DOHH2 (cell line): ENCODE data around the gene NLK.

Experiments
- H3F3A ChIP-seq: fragments of 200-600 bp; sonication (generic), shearing (Covaris generic); 2 replicates; pipeline ENCODE4 v1.6.0; 2016; ENCODE audit warnings: antibody characterized with exemption, mild to moderate bottlenecking; ENCODE audit not compliant: control insufficient read depth, insufficient read depth
- H3K27ac ChIP-seq: fragments of 200-600 bp; sonication (generic); 2 replicates; pipeline ENCODE4 v1.5.1; 2014; ENCODE audit warnings: low read depth, mild to moderate bottlenecking, low read length, moderate library complexity
- H3K27me3 ChIP-seq: fragments of 200-600 bp; sonication (generic); 2 replicates; pipeline ENCODE4 v1.6.1; 2014; ENCODE audit warnings: mild to moderate bottlenecking, low read length, mixed read lengths; ENCODE audit not compliant: control insufficient read depth
- H3K36me3 ChIP-seq: fragments of 200-600 bp; sonication (generic); 2 replicates; pipeline ENCODE4 v1.6.1; 2014; ENCODE audit warnings: mild to moderate bottlenecking, low read length, moderate library complexity, mixed read lengths; ENCODE audit not compliant: control insufficient read depth
- H3K4me1 ChIP-seq: fragments of 200-600 bp; sonication (generic); 2 replicates; pipeline ENCODE4 v1.6.1; 2014; ENCODE audit warnings: mild to moderate bottlenecking, low read length, mixed read lengths; ENCODE audit not compliant: control insufficient read depth
- H3K4me2 ChIP-seq: fragments of 200-600 bp; sonication (generic); 2 replicates; pipeline ENCODE4 v1.6.0; 2014; ENCODE audit warnings: mild to moderate bottlenecking, low read length, moderate library complexity
- H3K4me3 ChIP-seq: fragments of 200-600 bp; sonication (generic); 2 replicates; pipeline ENCODE4 v1.5.1; 2014; ENCODE audit warnings: mild to moderate bottlenecking, low read length, mixed read lengths
- H3K79me2 ChIP-seq: fragments of 200-600 bp; sonication (generic); 2 replicates; pipeline ENCODE4 v1.6.1; 2014; ENCODE audit warnings: mild to moderate bottlenecking, low read length, mixed read lengths; ENCODE audit not compliant: control insufficient read depth
- H3K9me2 ChIP-seq: fragments of 200-600 bp; sonication (generic); replicated peaks from 2 replicates; pipeline ENCODE4 v1.6.1; 2014; ENCODE audit warnings: mild to moderate bottlenecking, low read length, mixed read lengths; ENCODE audit not compliant: control insufficient read depth
- H3K9me3 ChIP-seq: fragments of 200-600 bp; sonication (generic); 2 replicates; pipeline ENCODE4 v1.6.1; 2014; ENCODE audit warnings: antibody characterized with exemption, low read length, mixed read lengths; ENCODE audit not compliant: control insufficient read depth, insufficient read depth
- H4K20me1 ChIP-seq: fragments of 200-600 bp; sonication (generic); 2 replicates; pipeline ENCODE4 v1.6.0; 2014; ENCODE audit warnings: low read depth, mild to moderate bottlenecking, antibody characterized with exemption, low read length, moderate library complexity; ENCODE audit not compliant: control insufficient read depth, insufficient read depth
- EZH2phosphoT487 ChIP-seq: fragments of 200-600 bp; sonication (generic); IDR thresholded peaks from 2 replicates; pipeline ENCODE4 v1.6.1; 2017; ENCODE audit warnings: borderline replicate concordance, mild to moderate bottlenecking, antibody characterized with exemption, low read length, moderate library complexity, mixed read lengths
- TF ChIP-seq, protein P1 (sequence below): fragments of 200-600 bp; sonication (generic); IDR thresholded peaks from one replicate; pipeline ENCODE4 v1.5.1; 2014; ENCODE audit warnings: antibody characterized with exemption, mild to moderate bottlenecking, low read depth, low read length; ENCODE audit not compliant: poor library complexity, severe bottlenecking

NLK gene

DNA sequence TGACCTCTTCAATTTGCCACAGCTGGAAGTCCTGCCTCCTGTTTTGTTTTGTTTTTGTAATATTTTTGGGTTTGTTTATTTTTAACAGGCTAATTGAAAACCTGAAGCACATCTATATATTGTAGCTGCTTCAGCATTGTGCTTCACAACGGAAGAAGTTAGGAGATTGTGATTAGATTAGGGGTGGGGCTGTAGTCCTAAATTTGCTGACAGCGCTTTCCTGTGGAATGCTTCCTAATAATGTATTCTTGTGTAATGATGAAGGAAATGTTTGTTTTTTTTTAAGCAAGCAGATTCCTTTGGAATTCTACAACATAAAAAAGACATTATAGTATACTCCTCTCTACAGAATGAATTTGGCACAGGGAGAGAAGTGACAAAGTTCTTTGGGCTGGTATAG, 70.1 kb downstream of the NLK start:
- no peak overlapping the region for H3K27ac ChIP-seq

DNA sequence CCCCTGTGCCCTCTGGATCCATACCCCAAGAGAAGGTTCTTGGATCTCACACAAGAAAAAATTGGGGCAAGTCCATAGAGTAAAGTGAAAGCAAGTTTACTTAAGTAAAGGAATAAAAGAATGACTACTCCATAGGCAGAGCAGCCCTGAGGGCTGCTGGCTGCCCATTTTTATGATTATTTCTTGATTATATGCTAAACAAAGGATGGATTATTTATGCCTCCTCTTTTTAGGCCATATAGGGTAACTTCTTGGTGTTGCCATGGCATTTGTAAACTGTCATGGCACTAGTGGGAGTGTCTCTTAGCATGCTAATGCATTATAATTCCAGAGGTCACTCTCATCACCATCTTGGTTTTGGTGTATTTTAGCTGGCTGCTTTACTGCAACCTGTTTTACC, 70.8 kb downstream of the NLK start:
- no peaks in the 10 kb centered on the region for H3F3A ChIP-seq
- peaks cover 27% of the 10 kb centered on the region for H3K4me1 ChIP-seq
- H3K4me3 ChIP-seq, result no peak overlapping the region
- peaks cover 4% of the 10 kb centered on the region; the same call in 1 of the 2 replicates for H3K36me3 ChIP-seq
- H3K79me2 ChIP-seq, result peaks cover 9% of the 10 kb centered on the region
- H3K4me2 ChIP-seq, result no peak overlapping the region
- H3K27ac ChIP-seq, result no peak overlapping the region
- no peaks in the 10 kb centered on the region for H4K20me1 ChIP-seq
- no peak for TF ChIP-seq EZH2phosphoT487
- TF ChIP-seq, protein P1, sequence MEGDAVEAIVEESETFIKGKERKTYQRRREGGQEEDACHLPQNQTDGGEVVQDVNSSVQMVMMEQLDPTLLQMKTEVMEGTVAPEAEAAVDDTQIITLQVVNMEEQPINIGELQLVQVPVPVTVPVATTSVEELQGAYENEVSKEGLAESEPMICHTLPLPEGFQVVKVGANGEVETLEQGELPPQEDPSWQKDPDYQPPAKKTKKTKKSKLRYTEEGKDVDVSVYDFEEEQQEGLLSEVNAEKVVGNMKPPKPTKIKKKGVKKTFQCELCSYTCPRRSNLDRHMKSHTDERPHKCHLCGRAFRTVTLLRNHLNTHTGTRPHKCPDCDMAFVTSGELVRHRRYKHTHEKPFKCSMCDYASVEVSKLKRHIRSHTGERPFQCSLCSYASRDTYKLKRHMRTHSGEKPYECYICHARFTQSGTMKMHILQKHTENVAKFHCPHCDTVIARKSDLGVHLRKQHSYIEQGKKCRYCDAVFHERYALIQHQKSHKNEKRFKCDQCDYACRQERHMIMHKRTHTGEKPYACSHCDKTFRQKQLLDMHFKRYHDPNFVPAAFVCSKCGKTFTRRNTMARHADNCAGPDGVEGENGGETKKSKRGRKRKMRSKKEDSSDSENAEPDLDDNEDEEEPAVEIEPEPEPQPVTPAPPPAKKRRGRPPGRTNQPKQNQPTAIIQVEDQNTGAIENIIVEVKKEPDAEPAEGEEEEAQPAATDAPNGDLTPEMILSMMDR, result no peak
- H3K9me2 ChIP-seq, result no peaks in the 10 kb centered on the region
- no peaks in the 10 kb centered on the region for H3K27me3 ChIP-seq
- H3K9me3 ChIP-seq, result no peaks in the 10 kb centered on the region

More for the DNA sequence above, 70.1 kb downstream of the NLK start:
- no peak overlapping the region for H3K4me2 ChIP-seq
- H3K36me3 ChIP-seq, result peaks cover 4% of the 10 kb centered on the region; the same call in 1 of the 2 replicates
- H3K9me3 ChIP-seq, result no peaks in the 10 kb centered on the region
- no peaks in the 10 kb centered on the region for H4K20me1 ChIP-seq
- H3K79me2 ChIP-seq, result peaks cover 9% of the 10 kb centered on the region
- H3K9me2 ChIP-seq, result no peaks in the 10 kb centered on the region
- H3K27me3 ChIP-seq, result no peaks in the 10 kb centered on the region
- H3F3A ChIP-seq, result no peaks in the 10 kb centered on the region
- peaks cover 20% of the 10 kb centered on the region for H3K4me1 ChIP-seq
- H3K4me3 ChIP-seq, result no peak overlapping the region
- TF ChIP-seq, protein P1, result no peak
- TF ChIP-seq EZH2phosphoT487, result no peak

DNA sequence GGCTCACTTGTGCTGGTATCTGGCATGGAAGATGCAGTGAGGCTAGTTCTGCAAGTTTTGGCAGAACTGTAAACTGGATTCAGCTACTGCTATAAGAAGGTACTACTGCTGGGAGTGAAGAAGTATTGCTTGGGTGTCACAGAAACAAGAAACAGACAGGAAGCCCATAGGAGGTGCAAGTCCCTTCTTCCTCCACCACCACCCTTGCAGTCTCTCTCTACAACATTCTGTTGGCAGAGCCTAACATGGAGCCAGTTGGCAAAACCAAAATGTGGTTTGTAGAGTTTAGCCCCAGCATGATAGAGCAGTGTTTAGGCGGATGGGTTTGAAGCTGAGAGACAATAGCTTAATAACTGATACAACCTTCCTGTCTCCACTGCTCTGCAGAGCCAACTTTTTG, 72.6 kb downstream of the NLK start:
- Histone ChIP-seq H3K9me2 (no peaks in the 10 kb centered on the region), H3F3A (no peaks in the 10 kb centered on the region), H3K4me2 (no peak overlapping the region), H3K79me2 (peaks cover 15% of the 10 kb centered on the region), H3K9me3 (no peaks in the 10 kb centered on the region), H3K27ac (no peak overlapping the region), H3K4me1 (peaks cover 36% of the 10 kb centered on the region), H3K27me3 (no peaks in the 10 kb centered on the region), H4K20me1 (no peaks in the 10 kb centered on the region), H3K4me3 (no peak overlapping the region), H3K36me3 (peaks cover 4% of the 10 kb centered on the region; the same call in 1 of the 2 replicates)
- TF ChIP-seq, protein P1, result no peak
- TF ChIP-seq EZH2phosphoT487, result no peak
